Upper lobe of right lung (tissue), 1 donor: ENCODE data around the gene BPI. TPM values are rescaled to one million over a fixed set of nuclear protein-coding genes. Genes with fewer than 3 reads are reported as not detected.
A peak's percentile ranks its signal among the peaks of the same experiment; 100 is the strongest.

Experiments used
- ATAC-seq: fragments of 200-7000 bp; cut with Tn5 transposase; one replicate; pipeline ENCODE4 v1.9.1; 2020; ENCODE audit warnings: mild to moderate bottlenecking, moderate library complexity
- DNase-seq: peaks from one replicate; pipeline ENCODE4 v3.0.0-alpha.2; 2020
- H3K27ac ChIP-seq: fragments of 200-600 bp; one replicate; pipeline ENCODE4 v1.8.0; 2022
- H3K27me3 ChIP-seq: fragments of 200-600 bp; one replicate; pipeline ENCODE4 v1.8.0; 2022; ENCODE audit warnings: mild to moderate bottlenecking
- H3K36me3 ChIP-seq: fragments of 200-600 bp; one replicate; pipeline ENCODE4 v1.8.0; 2022
- H3K4me1 ChIP-seq: fragments of 200-600 bp; one replicate; pipeline ENCODE4 v1.8.0; 2022
- H3K4me3 ChIP-seq: fragments of 200-600 bp; one replicate; pipeline ENCODE4 v1.8.0; 2022; ENCODE audit warnings: mild to moderate bottlenecking
- H3K9me3 ChIP-seq: fragments of 200-600 bp; one replicate; pipeline ENCODE4 v1.8.0; 2022
- CTCF ChIP-seq: fragments of 200-600 bp; IDR thresholded peaks from one replicate; pipeline ENCODE4 v1.8.0; 2022; ENCODE audit warnings: antibody characterized with exemption
- intact Hi-C: fragments of 100-400 bp; cut with DNase I; formaldehyde crosslinking; loops from one replicate; pipeline ENCODE4 v1.11.0; 2022
- total RNA-seq: library from RNA; stranded (reverse); fragmentation: NEBNext Ultra II Directional; extraction: Animal tissue kit (Norgen Biotek cat#: 25700); gene quantifications from one replicate; pipeline ENCODE4 v1.2.1, GENCODE V29; 2021
- donor health status: DM: no; HTN: yes; CAD: no; lungs with severe emphysema.

The BPI gene
- total RNA-seq, 1 donor from 2014 or later, result not detected

DNA sequence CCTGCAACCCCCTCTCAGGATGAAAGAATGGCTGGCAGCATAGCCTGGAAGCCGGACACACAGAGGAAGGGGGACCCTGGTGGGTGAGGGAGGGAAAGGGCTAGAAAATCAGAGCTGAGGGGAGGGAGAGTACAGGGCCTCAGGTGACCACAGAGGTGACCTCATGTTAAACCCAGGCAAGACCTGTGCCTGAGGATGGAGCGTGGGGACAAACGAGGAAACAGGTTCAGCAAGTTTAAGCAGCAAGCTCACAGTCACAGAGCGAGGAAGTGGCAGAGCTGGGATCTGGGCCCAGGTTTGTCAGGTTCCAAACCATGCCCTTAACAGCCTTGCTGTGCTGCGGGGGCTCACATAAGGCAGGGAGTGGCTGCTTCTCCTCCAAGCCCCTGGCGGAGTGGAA is 4.0 kb upstream of the BPI start:
- no peak for DNase-seq
- H3K36me3 ChIP-seq, result no peaks in the 10 kb centered on the region
- no peak for TF ChIP-seq CTCF

GRCh38 chr20:38300438-38300837 is 3.5 kb upstream of the BPI start:
- Histone ChIP-seq H3K4me1 (peaks cover 20% of the 10 kb centered on the region), H3K27me3 (peaks cover 10% of the 10 kb centered on the region), H3K4me3 (no peak overlapping the region), H3K9me3 (no peaks in the 10 kb centered on the region), H3K27ac (peak overlapping the region; percentile 69), H3K36me3 (no peaks in the 10 kb centered on the region)
- ATAC-seq, result no peak
- TF ChIP-seq CTCF, result no peak
- intact Hi-C loops, result no loop called here
- DNase-seq, result no peak

More for the DNA sequence above, 4.0 kb upstream of the BPI start:
- Histone ChIP-seq H3K4me3 (no peak overlapping the region), H3K9me3 (no peaks in the 10 kb centered on the region), H3K27me3 (peaks cover 5% of the 10 kb centered on the region), H3K27ac (peak overlapping the region; percentile 69), H3K4me1 (peaks cover 20% of the 10 kb centered on the region)
- intact Hi-C loops, result no loop called here
- peak; percentile 70 for ATAC-seq

- intact Hi-C loops, result no loop called here
- TF ChIP-seq CTCF, result no peak
- H3K9me3 ChIP-seq, result no peaks in the 10 kb centered on the region
Measured at GRCh38 chr20:38301309-38301708, 2.6 kb upstream of the BPI start.

DNA sequence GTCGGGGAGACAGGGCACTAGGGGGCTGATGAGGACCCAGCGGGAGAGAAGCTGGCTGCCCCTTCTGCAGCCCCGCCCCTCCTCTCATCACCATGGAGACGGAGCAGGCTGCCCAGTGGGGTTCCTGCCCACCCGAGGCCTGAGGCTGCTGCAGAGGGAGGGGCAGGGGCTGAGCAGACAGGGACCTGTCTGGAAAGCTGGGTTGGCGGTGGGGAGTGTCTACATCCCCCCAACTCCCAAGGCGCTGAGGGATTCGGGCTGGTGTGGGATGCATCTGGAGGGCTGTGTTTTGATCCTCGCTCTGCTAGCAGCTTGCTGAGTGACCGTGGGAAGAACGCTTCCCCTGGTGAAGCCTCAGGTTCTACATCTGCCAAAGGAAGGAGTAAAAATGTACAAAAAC is 1.2 kb upstream of the BPI start:
- Histone ChIP-seq H3K4me1 (peaks cover 20% of the 10 kb centered on the region), H3K27ac (no peak overlapping the region), H3K9me3 (no peaks in the 10 kb centered on the region), H3K27me3 (peaks cover 26% of the 10 kb centered on the region), H3K4me3 (no peak overlapping the region), H3K36me3 (no peaks in the 10 kb centered on the region)
- no peak for TF ChIP-seq CTCF
- no peak for DNase-seq
- no peak for ATAC-seq
- intact Hi-C loops, result no loop called here

More at GRCh38 chr20:38301309-38301708, 2.6 kb upstream of the BPI start:
- Histone ChIP-seq H3K27ac (no peak overlapping the region), H3K4me3 (no peak overlapping the region), H3K4me1 (peaks cover 20% of the 10 kb centered on the region), H3K36me3 (no peaks in the 10 kb centered on the region), H3K27me3 (peaks cover 19% of the 10 kb centered on the region)
- ATAC-seq (no peak), DNase-seq (no peak)

DNA sequence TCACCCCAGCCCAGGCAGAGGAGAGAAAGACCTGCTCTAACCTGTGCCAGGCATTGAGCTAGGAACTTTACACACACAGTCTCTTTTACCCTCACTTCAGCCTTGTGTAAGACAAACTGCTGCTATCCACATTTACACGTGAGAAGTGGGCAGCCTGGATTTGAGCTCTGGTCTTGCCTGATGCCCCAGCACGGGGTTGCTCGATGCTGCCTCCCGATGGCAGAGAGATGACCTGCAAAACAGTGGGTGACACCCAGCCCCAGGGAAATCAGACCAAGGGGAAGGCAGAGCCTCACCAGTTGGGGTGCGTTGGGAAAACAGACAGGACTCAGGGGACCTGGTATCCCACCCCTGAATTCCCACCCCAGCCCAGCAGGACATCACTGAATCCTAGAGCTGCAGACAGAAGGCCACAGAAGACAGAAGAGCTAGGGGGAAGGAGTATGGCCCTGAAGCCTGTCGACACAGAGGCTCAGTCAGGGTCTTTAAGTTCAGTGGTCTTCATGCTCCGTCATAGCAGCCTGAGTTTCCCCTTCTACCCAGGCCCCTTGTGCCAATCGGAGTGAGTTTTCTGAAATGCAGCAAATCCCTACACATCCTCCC is 990 bp downstream of the BPI start:
- ATAC-seq (peak; percentile 67), DNase-seq (peak; percentile 73)
- intact Hi-C loops, result no loop called here
- Histone ChIP-seq H3K36me3 (no peaks in the 10 kb centered on the region), H3K27me3 (peaks cover 26% of the 10 kb centered on the region), H3K4me1 (peaks cover 3% of the 10 kb centered on the region), H3K27ac (no peak overlapping the region), H3K4me3 (no peak overlapping the region), H3K9me3 (no peaks in the 10 kb centered on the region)
- peak; percentile 41 for TF ChIP-seq CTCF

- no peak for TF ChIP-seq CTCF
- Histone ChIP-seq H3K27me3 (peaks cover 26% of the 10 kb centered on the region), H3K4me1 (no peaks in the 10 kb centered on the region), H3K27ac (no peak overlapping the region), H3K4me3 (no peak overlapping the region), H3K36me3 (no peaks in the 10 kb centered on the region), H3K9me3 (no peaks in the 10 kb centered on the region)
- ATAC-seq (no peak), DNase-seq (no peak)
- intact Hi-C loops, result no loop called here
Measured at GRCh38 chr20:38305541-38305940, 1.6 kb downstream of the BPI start.
